GM19397 (cell line): ENCODE data around the gene MED31.
"Not testable (repeated sequence)": the region's sequence is repeated elsewhere in the genome, so short reads cannot be mapped to it uniquely, and the experiment has no call there.

ENCODE experiments used
- ATAC-seq: cut with Tn5 transposase; IDR thresholded peaks from one replicate; pipeline ENCODE4 v1.9.1; 2021; ENCODE audit warnings: mild to moderate bottlenecking, moderate library complexity; ENCODE audit not compliant: unreplicated experiment

The MED31 gene

GRCh38 chr17:6627019-6627418, 24.4 kb downstream of the MED31 start:
- no peak for ATAC-seq

- no peak for ATAC-seq
Observed at GRCh38 chr17:6626616-6627015, 24.8 kb downstream of the MED31 start.

- ATAC-seq, result no peak
Observed at GRCh38 chr17:6623941-6624340, 27.5 kb downstream of the MED31 start.

- no peak for ATAC-seq
Observed at GRCh38 chr17:6611231-6611630, 40.2 kb downstream of the MED31 start.

DNA sequence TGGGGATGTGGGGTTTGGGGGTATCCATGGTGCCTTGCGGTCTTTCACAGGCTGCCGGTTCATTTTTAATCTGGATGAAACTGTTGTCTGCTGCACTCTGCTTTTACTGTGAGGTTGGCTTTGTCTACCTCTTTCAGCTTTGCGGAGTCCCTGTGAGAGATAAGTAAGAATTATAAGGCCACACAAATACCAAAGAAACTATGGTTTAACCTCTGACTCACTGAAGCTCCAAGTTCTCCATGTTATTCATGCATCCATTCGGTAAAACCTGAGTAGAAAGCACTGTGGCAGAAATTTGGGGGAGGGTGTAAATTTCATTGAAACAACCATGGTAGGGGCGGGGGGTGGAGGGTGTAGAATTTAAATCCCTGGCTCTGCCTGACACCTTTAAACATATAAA, 41.4 kb downstream of the MED31 start:
- no peak for ATAC-seq

GRCh38 chr17:6608321-6608720, 43.1 kb downstream of the MED31 start:
- no peak for ATAC-seq

DNA sequence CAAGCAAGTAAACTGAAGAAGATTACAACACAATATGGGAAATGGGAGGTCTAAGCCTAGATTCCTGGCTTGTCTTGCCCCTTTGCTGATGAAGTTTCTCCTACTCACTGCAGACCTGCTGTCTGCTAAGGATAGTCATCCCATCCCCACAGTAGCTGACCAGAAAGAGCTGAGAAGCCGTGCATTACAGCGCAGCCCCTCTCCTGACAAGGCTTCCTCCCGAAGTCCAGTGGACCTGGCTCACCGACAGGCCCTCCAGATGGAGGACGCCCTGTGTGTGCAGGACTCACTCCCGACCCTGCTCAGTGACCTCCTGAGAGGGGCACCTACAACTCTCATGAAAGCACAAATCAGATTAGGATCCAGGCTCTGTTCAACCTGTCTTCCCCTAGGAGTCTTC, 46.3 kb downstream of the MED31 start:
- no peak for ATAC-seq

GRCh38 chr17:6603744-6604325, 47.6 kb downstream of the MED31 start:
- no peak for ATAC-seq

DNA sequence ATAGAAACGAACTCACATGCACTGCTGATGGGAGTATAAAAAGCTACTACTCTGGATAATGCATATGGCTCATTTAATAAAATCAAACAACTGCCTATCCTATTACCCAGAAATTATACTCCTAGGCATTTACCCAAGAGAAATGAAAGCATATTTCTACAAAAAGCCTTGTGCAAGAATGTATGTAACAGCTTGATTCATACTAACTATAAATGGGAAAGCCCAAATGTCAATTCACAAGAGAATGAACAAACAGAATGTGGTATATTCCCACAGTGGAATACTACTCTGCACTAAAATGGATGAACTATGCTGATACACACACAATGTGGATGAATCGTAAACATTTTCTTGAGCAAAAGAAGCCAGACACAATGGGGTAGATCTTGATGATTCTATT, 49.3 kb downstream of the MED31 start:
- ATAC-seq, result no peak

GRCh38 chr17:6599364-6599763, 52.0 kb downstream of the MED31 start:
- no peak for ATAC-seq

GRCh38 chr17:6597727-6598126, 53.7 kb downstream of the MED31 start:
- no peak for ATAC-seq

GRCh38 chr17:6596941-6597340, 54.5 kb downstream of the MED31 start:
- ATAC-seq, result no peak

- ATAC-seq, result no peak
Observed at GRCh38 chr17:6596511-6596910, 54.9 kb downstream of the MED31 start.

GRCh38 chr17:6596081-6596480, 55.3 kb downstream of the MED31 start:
- no peak for ATAC-seq

GRCh38 chr17:6593371-6593770, 58.0 kb downstream of the MED31 start:
- not testable (repeated sequence) for ATAC-seq
